ENCODE results near the gene UNC93B1. TPM values are rescaled to one million over a fixed set of nuclear protein-coding genes. Genes with fewer than 3 reads are reported as not detected.

The UNC93B1 gene
- total and polyA plus RNA-seq, 2 of the 13 experiments (the other 11 are each of a cell fraction or from before 2014, with no cell fraction given) = 8.8 to 18.9 TPM

- TF ChIP-seq, protein P1, sequence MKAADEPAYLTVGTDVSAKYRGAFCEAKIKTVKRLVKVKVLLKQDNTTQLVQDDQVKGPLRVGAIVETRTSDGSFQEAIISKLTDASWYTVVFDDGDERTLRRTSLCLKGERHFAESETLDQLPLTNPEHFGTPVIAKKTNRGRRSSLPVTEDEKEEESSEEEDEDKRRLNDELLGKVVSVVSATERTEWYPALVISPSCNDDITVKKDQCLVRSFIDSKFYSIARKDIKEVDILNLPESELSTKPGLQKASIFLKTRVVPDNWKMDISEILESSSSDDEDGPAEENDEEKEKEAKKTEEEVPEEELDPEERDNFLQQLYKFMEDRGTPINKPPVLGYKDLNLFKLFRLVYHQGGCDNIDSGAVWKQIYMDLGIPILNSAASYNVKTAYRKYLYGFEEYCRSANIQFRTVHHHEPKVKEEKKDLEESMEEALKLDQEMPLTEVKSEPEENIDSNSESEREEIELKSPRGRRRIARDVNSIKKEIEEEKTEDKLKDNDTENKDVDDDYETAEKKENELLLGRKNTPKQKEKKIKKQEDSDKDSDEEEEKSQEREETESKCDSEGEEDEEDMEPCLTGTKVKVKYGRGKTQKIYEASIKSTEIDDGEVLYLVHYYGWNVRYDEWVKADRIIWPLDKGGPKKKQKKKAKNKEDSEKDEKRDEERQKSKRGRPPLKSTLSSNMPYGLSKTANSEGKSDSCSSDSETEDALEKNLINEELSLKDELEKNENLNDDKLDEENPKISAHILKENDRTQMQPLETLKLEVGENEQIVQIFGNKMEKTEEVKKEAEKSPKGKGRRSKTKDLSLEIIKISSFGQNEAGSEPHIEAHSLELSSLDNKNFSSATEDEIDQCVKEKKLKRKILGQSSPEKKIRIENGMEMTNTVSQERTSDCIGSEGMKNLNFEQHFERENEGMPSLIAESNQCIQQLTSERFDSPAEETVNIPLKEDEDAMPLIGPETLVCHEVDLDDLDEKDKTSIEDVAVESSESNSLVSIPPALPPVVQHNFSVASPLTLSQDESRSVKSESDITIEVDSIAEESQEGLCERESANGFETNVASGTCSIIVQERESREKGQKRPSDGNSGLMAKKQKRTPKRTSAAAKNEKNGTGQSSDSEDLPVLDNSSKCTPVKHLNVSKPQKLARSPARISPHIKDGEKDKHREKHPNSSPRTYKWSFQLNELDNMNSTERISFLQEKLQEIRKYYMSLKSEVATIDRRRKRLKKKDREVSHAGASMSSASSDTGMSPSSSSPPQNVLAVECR (CRISPR knock-in tag; IDR thresholded peaks at IDR 0.05; ENCODE audit: borderline replicate concordance) = peak; percentile 49; the same call in 1 of the 2 replicates
- TF ChIP-seq RFXANK (CRISPR knock-in tag; IDR thresholded peaks at IDR 0.05) (no peak), HNF4G (IDR thresholded peaks at IDR 0.05; ENCODE audit: borderline replicate concordance, low read depth, low read length) (no peak), HNF4G (CRISPR knock-in tag; IDR thresholded peaks at IDR 0.05; ENCODE audit: borderline replicate concordance, low read depth) (no peak), ZFP36L2 (CRISPR knock-in tag; IDR thresholded peaks at IDR 0.05) (no peak), ZNF792 (CRISPR knock-in tag; IDR thresholded peaks at IDR 0.05) (peak; percentile 52; the same call in 1 of the 2 replicates), ZNF407 (CRISPR knock-in tag; IDR thresholded peaks at IDR 0.05; ENCODE audit: not compliant biosample characterization) (no peak), IKZF1 (IDR thresholded peaks at IDR 0.05) (no peak), ELF1 (CRISPR knock-in tag; IDR thresholded peaks at IDR 0.05) (peak; percentile 82), ZNF780A (CRISPR knock-in tag; IDR thresholded peaks at IDR 0.05) (no peak), ZNF782 (CRISPR knock-in tag; IDR thresholded peaks at IDR 0.05; ENCODE audit: borderline replicate concordance) (no peak), CENPX (CRISPR knock-in tag; IDR thresholded peaks at IDR 0.05) (no peak), XRCC5 (optimal IDR thresholded peaks at IDR 0.05; ENCODE audit: low read length) (no peak), ADNP (CRISPR knock-in tag; IDR thresholded peaks at IDR 0.05) (peak; percentile 99), RXRA (CRISPR knock-in tag; IDR thresholded peaks at IDR 0.05) (no peak), ZNF678 (CRISPR knock-in tag; IDR thresholded peaks at IDR 0.05) (no peak)
- TF ChIP-seq, protein P2, sequence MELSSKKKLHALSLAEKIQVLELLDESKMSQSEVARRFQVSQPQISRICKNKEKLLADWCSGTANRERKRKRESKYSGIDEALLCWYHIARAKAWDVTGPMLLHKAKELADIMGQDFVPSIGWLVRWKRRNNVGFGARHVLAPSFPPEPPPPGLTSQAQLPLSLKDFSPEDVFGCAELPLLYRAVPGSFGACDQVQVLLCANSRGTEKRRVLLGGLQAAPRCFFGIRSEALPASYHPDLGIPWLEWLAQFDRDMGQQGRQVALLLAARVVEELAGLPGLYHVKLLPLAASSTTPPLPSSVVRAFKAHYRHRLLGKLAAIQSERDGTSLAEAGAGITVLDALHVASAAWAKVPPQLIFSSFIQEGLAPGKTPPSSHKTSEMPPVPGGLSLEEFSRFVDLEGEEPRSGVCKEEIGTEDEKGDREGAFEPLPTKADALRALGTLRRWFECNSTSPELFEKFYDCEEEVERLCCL (CRISPR knock-in tag; IDR thresholded peaks at IDR 0.05; ENCODE audit: borderline replicate concordance) = no peak; the same call in 1 of the 2 replicates
These were observed 35.0 kb upstream of the UNC93B1 start, which contains the start of gene TCIRG1 (continued) for GRCh38 chr11:68038718-68039525.
